ENCODE results near the gene ESPN.
"Not testable (repeated sequence)": the region's sequence is repeated elsewhere in the genome, so short reads cannot be mapped to it uniquely, and the experiment has no call there.

Gene ESPN

DNA sequence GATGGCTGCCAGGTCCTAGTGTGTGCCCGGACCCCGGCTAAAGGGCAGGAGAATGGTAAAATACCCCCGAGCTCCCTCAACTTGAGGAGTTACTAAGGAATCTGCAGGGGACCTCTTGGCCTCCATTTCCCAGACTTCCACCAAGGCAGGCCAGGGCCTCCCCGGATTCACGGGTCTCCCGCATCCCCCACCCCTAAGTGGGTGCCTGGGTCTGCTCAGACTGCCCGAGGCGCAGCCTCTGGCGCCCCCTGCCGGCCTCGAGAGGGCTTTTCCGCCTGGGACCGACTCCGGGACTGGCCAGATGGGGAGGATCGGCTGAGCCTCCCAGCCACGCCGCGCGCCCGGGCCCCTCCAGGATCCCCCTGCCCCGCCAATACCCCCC, 65.2 kb downstream of the ESPN start:
- Histone ChIP-seq H3K4me1 (ENCODE audit: control insufficient read depth in 1 of 2, insufficient read depth in 2 of 2, low read length in 2 of 2) (peaks cover 11 to 28% of the 10 kb centered on the region in 2 donors), H3K27ac (ENCODE audit: low read depth, low read length) (no peak overlapping the region), H3K36me3 (ENCODE audit: control insufficient read depth in 1 of 2, insufficient read depth in 2 of 2, low read length in 2 of 2) (no peaks in the 10 kb centered on the region), H3K4me3 (ENCODE audit: low read depth in 1 of 2, low read length in 2 of 2) (peak overlapping the region; percentile 80 to 82), H3K9ac (ENCODE audit: low read depth in 1 of 2, low read length in 2 of 2) (peak overlapping the region; percentile 57 to 69), H3K9me3 (ENCODE audit: control insufficient read depth in 1 of 2, low read length in 2 of 2) (no peaks in the 10 kb centered on the region), H3K27me3 (ENCODE audit: control insufficient read depth in 1 of 2, insufficient read depth in 2 of 2, low read length in 2 of 2) (peaks cover 10 to 12% of the 10 kb centered on the region in 2 donors)

DNA sequence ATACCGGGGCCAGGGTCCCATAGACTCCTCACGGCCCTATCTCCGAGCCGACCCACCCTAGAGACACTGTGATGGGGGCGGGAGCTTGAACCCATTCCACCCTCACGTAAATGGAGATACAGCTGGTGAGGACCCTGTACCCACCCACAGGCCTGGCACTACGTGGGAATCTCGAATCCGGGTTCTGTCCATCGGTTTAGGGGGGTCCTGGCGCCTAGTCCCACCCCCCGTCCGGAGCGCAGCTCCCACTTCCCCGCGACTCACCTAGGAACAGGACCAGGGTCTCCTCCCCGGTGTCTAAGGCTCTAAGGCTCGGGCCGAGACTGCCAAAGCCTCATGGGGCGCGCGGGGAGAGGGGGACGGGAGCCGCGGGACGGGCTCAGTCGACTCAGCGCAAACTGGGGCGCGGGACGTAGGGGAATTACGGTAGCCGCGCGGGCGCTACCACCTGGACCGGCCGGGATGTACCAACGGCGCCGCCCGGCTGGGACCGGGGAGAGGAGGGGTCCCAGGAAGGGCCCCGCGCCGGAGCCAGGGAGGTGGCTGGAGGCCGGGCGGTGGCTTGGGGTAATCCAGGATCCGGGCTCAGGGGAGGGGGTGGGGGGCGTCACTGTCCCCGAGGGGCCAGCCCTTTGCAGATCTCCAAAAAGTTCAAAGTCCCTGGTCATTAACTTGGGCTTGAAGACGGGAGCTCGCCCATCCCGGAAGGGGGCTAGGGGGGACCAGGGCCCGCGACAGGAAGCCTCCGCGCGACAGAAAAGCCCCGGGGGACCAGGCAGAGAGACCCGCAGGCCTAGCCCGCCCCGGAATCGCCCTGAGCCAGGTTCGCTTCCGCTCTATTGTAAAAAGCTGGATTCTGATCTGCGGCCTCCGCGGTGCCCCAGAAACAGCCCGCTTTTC, 65.9 kb downstream of the ESPN start:
- H3K9me3 ChIP-seq (ENCODE audit: control insufficient read depth in 1 of 2, low read length in 2 of 2) = no peaks in the 10 kb centered on the region
- H3K4me1 ChIP-seq (ENCODE audit: control insufficient read depth in 1 of 2, insufficient read depth in 2 of 2, low read length in 2 of 2) = peaks cover 11 to 28% of the 10 kb centered on the region in 2 donors
- H3K27ac ChIP-seq (ENCODE audit: low read depth, low read length) = no peak overlapping the region
- peak overlapping the region; percentile 80 to 82 for H3K4me3 ChIP-seq (ENCODE audit: low read depth in 1 of 2, low read length in 2 of 2)
- no peaks in the 10 kb centered on the region for H3K36me3 ChIP-seq (ENCODE audit: control insufficient read depth in 1 of 2, insufficient read depth in 2 of 2, low read length in 2 of 2)
- H3K27me3 ChIP-seq (ENCODE audit: control insufficient read depth in 1 of 2, insufficient read depth in 2 of 2, low read length in 2 of 2) = peaks cover 4 to 10% of the 10 kb centered on the region in 2 donors
- peak overlapping the region; percentile 60 to 69 for H3K9ac ChIP-seq (ENCODE audit: low read depth in 1 of 2, low read length in 2 of 2)

DNA sequence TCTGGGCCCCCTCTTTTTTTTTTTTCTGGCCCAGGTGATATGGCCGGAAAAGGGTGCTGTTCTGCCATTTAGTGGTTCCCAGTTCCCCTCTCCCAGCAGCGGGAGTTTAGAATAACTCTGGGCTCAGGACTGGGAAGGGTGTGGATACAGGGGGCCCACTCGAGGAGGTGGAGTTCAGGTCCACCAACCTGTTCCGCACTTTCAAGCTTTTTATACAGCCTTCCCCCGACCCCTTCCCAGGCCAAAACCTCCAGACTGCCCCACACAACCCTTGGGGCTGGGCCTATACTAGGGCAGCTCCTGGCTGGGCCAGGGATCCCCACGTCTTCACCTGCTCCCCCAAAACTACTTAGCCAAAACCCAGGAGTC, 66.5 kb downstream of the ESPN start:
- Histone ChIP-seq H3K27ac (ENCODE audit: low read depth, low read length) (no peak overlapping the region), H3K9ac (ENCODE audit: low read depth in 1 of 2, low read length in 2 of 2) (peak overlapping the region; percentile 60 to 69)

DNA sequence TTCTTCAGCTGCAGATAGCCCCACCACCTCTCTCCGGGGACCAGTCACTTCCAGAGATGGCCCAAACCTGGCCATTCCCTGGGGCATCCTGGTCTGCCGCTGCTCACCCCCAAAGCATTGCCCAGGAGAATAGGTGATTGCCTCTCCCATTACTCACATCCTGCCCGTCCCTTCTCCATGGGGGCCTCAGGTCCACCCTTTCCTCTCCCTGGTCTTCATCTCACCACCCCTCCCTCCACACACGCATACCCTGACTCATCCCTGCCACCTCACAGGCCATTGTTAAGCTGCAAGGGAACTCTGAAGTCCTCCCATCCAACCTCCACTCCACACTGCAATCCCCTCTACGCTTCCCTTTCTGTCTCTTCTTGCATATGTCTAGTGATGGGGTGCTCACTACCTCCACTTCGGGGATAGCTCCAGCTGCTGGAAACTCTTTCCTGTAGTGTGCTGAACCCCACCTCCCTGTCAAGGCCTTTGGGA, 66.9 kb downstream of the ESPN start, which contains the start of gene PLEKHG5:
Gene PLEKHG5, minus strand, starts transcription at position 188 of the 483 bp plus-strand sequence. CDS start 14,096 bp downstream, outside the sequence.
- Histone ChIP-seq H3K4me3 (ENCODE audit: low read depth in 1 of 2, low read length in 2 of 2) (peak within 1 kb of the TSS; percentile 80 to 82), H3K36me3 (ENCODE audit: control insufficient read depth in 1 of 2, insufficient read depth in 2 of 2, low read length in 2 of 2) (no peaks in the 10 kb centered on the region), H3K9ac (ENCODE audit: low read depth in 1 of 2, low read length in 2 of 2) (peak within 1 kb of the TSS; percentile 60 to 69), H3K4me1 (ENCODE audit: control insufficient read depth in 1 of 2, insufficient read depth in 2 of 2, low read length in 2 of 2) (peaks cover 7 to 23% of the 10 kb centered on the region in 2 donors), H3K9me3 (ENCODE audit: control insufficient read depth in 1 of 2, low read length in 2 of 2) (no peaks in the 10 kb centered on the region), H3K27ac (ENCODE audit: low read depth, low read length) (no peak within 1 kb of the TSS), H3K27me3 (ENCODE audit: control insufficient read depth in 1 of 2, insufficient read depth in 2 of 2, low read length in 2 of 2) (peaks cover 8 to 12% of the 10 kb centered on the region in 2 donors)

More for the DNA sequence above, 66.5 kb downstream of the ESPN start:
- Histone ChIP-seq H3K4me3 (ENCODE audit: low read depth in 1 of 2, low read length in 2 of 2) (peak overlapping the region; percentile 80 to 82), H3K27me3 (ENCODE audit: control insufficient read depth in 1 of 2, insufficient read depth in 2 of 2, low read length in 2 of 2) (peaks cover 6 to 12% of the 10 kb centered on the region in 2 donors), H3K9me3 (ENCODE audit: control insufficient read depth in 1 of 2, low read length in 2 of 2) (no peaks in the 10 kb centered on the region), H3K4me1 (ENCODE audit: control insufficient read depth in 1 of 2, insufficient read depth in 2 of 2, low read length in 2 of 2) (peaks cover 9 to 26% of the 10 kb centered on the region in 2 donors), H3K36me3 (ENCODE audit: control insufficient read depth in 1 of 2, insufficient read depth in 2 of 2, low read length in 2 of 2) (no peaks in the 10 kb centered on the region)

DNA sequence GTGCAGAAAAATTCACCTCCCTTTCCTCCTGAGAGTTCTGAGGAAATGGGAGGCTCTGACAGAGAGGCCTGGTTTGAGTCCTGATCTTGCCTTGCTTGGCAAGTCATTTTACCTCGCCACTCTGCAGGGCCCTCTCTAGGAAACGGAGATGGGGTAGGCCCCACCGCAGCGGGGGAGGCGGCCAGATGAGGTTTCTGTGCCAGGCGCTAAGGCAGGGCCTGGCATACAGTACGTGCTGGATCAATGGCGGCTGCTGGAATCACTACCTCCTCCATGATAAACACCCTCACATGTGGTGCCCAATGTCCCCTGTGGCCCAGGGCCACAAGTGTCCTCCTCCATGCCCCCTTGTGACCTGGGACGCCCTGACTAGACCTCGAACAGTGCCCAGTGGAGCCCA, 67.4 kb downstream of the ESPN start:
- peaks cover 12 to 17% of the 10 kb centered on the region in 2 donors for H3K27me3 ChIP-seq (ENCODE audit: control insufficient read depth in 1 of 2, insufficient read depth in 2 of 2, low read length in 2 of 2)
- no peak overlapping the region for H3K9ac ChIP-seq (ENCODE audit: low read depth in 1 of 2, low read length in 2 of 2)
- H3K4me1 ChIP-seq (ENCODE audit: control insufficient read depth in 1 of 2, insufficient read depth in 2 of 2, low read length in 2 of 2) = peaks cover 7 to 23% of the 10 kb centered on the region in 2 donors
- no peaks in the 10 kb centered on the region for H3K9me3 ChIP-seq (ENCODE audit: control insufficient read depth in 1 of 2, low read length in 2 of 2)
- no peaks in the 10 kb centered on the region for H3K36me3 ChIP-seq (ENCODE audit: control insufficient read depth in 1 of 2, insufficient read depth in 2 of 2, low read length in 2 of 2)
- H3K4me3 ChIP-seq (ENCODE audit: low read depth in 1 of 2, low read length in 2 of 2) = no peak overlapping the region
- no peak overlapping the region for H3K27ac ChIP-seq (ENCODE audit: low read depth, low read length)

DNA sequence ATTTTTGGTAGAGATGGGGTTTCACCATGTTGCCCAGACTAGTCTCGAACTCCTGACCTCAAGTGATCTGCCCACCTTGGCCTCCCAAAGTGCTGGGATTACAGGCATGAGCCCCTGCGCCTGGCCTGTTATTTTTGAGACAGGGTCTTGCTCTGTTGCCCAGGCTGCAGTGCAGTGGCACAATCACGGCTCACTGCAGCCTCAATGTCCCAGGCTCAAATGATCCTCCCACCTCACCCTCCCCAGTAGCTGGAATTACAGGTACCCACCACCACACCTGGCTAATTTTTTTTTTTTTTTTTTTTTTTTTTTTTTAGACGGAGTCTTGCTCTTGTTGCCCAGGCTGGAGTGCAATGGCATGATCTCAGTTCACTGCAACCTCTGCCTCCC, 69.3 kb downstream of the ESPN start:
- peaks cover 10 to 26% of the 10 kb centered on the region in 2 donors for H3K4me1 ChIP-seq (ENCODE audit: control insufficient read depth in 1 of 2, insufficient read depth in 2 of 2, low read length in 2 of 2)

DNA sequence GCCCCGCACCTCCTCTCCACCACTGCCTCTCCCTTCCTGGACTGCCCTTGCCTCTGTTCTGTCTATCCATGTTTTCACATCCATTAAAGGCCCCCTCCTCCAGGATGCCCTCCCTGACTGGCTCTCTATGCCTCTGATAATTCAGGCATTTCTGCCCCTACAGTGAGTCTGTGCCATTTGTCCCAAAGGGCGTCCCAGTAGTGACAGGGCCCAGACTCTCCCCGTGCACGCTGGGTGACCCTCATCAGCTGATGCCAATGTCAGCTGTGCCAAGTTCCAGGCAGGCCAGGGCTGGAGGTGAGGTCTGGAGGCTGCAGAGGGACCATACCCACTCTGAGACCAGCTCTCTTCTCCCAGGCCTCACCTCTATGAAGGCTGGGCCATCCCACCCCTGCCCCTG, 70.1 kb downstream of the ESPN start:
- Histone ChIP-seq H3K9ac (ENCODE audit: low read depth in 1 of 2, low read length in 2 of 2) (no peak overlapping the region), H3K4me1 (ENCODE audit: control insufficient read depth in 1 of 2, insufficient read depth in 2 of 2, low read length in 2 of 2) (peaks cover 10 to 20% of the 10 kb centered on the region in 2 donors), H3K9me3 (ENCODE audit: control insufficient read depth in 1 of 2, low read length in 2 of 2) (no peaks in the 10 kb centered on the region), H3K27ac (ENCODE audit: low read depth, low read length) (no peak overlapping the region), H3K27me3 (ENCODE audit: control insufficient read depth in 1 of 2, insufficient read depth in 2 of 2, low read length in 2 of 2) (peaks cover 22 to 23% of the 10 kb centered on the region in 2 donors), H3K36me3 (ENCODE audit: control insufficient read depth in 1 of 2, insufficient read depth in 2 of 2, low read length in 2 of 2) (no peaks in the 10 kb centered on the region), H3K4me3 (ENCODE audit: low read depth in 1 of 2, low read length in 2 of 2) (no peak overlapping the region)

More for the DNA sequence above, 69.3 kb downstream of the ESPN start:
- H3K27ac ChIP-seq (ENCODE audit: low read depth, low read length); H3K4me3 ChIP-seq (ENCODE audit: low read depth in 1 of 2, low read length in 2 of 2); H3K9ac ChIP-seq (ENCODE audit: low read depth in 1 of 2, low read length in 2 of 2); H3K36me3 ChIP-seq (ENCODE audit: control insufficient read depth in 1 of 2, insufficient read depth in 2 of 2, low read length in 2 of 2); H3K9me3 ChIP-seq (ENCODE audit: control insufficient read depth in 1 of 2, low read length in 2 of 2): not testable (repeated sequence)
- peaks cover 20 to 22% of the 10 kb centered on the region in 2 donors for H3K27me3 ChIP-seq (ENCODE audit: control insufficient read depth in 1 of 2, insufficient read depth in 2 of 2, low read length in 2 of 2)

DNA sequence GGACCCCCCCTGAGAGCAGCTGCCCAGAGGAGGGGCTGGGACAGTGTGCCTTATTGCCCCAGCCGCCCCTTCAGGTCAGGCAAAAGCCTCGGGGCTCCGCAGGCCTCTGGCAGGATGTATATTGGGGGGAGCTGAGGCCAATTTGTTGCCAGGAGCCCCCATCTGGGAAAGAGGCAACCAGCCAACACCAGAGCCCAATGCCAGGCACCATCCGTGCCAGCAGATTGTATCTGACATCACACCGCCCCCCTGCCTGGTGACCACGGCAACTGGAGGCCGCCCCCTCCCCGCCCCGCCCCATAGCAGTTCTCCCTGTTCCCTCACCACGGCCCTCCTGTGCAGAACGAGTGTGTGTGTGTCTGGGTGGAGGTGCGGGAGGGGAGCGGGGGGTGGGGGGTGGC, 70.5 kb downstream of the ESPN start:
- peaks cover 10 to 17% of the 10 kb centered on the region in 2 donors for H3K4me1 ChIP-seq (ENCODE audit: control insufficient read depth in 1 of 2, insufficient read depth in 2 of 2, low read length in 2 of 2)
- no peak overlapping the region for H3K9ac ChIP-seq (ENCODE audit: low read depth in 1 of 2, low read length in 2 of 2)
- no peaks in the 10 kb centered on the region for H3K9me3 ChIP-seq (ENCODE audit: control insufficient read depth in 1 of 2, low read length in 2 of 2)
- no peak overlapping the region for H3K27ac ChIP-seq (ENCODE audit: low read depth, low read length)
- no peaks in the 10 kb centered on the region for H3K36me3 ChIP-seq (ENCODE audit: control insufficient read depth in 1 of 2, insufficient read depth in 2 of 2, low read length in 2 of 2)
- H3K4me3 ChIP-seq (ENCODE audit: low read depth in 1 of 2, low read length in 2 of 2) = no peak overlapping the region
- H3K27me3 ChIP-seq (ENCODE audit: control insufficient read depth in 1 of 2, insufficient read depth in 2 of 2, low read length in 2 of 2) = peaks cover 22 to 23% of the 10 kb centered on the region in 2 donors

DNA sequence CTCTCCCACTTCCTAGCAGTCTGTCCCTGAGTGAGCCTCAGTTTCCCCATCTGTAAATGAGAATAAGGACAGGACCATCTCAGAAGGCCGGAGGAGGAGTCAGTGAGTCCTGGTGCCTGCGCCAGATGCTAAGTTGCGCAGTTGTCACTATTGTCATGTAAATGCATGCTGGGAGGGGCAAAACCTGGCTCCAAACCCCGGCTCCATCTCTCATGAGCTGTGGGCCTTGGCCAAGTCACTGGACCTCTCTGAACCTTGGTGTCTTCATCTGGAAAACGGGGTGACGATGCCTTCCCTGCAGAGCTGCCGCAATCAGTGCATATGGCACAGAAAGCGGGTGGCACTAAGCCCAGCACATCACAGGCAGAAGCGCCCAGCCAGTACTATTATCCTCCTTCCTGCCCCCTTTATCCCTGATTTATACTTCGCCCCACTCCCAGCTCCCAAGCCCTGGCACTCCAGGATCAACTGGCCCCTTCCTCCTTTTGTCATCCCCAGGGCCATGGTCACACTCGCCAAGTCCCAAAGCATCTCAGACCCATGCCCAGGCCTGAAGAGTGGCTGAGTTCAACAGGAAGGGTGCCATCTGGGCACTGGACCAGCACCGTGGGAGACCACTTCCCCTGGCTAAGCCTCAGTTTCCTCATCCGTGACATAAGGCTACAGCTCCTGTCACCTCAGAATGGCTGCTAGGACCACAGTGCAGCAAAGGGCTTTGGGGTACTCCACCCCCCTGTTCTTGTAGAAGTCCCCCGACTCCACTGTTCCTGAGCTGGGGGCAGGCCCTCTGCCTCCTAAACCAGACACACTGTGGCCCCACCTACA, 71.2 kb downstream of the ESPN start:
- no peaks in the 10 kb centered on the region for H3K36me3 ChIP-seq (ENCODE audit: control insufficient read depth in 1 of 2, insufficient read depth in 2 of 2, low read length in 2 of 2)
- peaks cover 22 to 23% of the 10 kb centered on the region in 2 donors for H3K27me3 ChIP-seq (ENCODE audit: control insufficient read depth in 1 of 2, insufficient read depth in 2 of 2, low read length in 2 of 2)
- H3K9ac ChIP-seq (ENCODE audit: low read depth in 1 of 2, low read length in 2 of 2) = no peak overlapping the region
- H3K9me3 ChIP-seq (ENCODE audit: control insufficient read depth in 1 of 2, low read length in 2 of 2) = no peaks in the 10 kb centered on the region
- no peak overlapping the region for H3K27ac ChIP-seq (ENCODE audit: low read depth, low read length)
- H3K4me3 ChIP-seq (ENCODE audit: low read depth in 1 of 2, low read length in 2 of 2) = no peak overlapping the region
- peaks cover 10 to 13% of the 10 kb centered on the region in 2 donors for H3K4me1 ChIP-seq (ENCODE audit: control insufficient read depth in 1 of 2, insufficient read depth in 2 of 2, low read length in 2 of 2)

DNA sequence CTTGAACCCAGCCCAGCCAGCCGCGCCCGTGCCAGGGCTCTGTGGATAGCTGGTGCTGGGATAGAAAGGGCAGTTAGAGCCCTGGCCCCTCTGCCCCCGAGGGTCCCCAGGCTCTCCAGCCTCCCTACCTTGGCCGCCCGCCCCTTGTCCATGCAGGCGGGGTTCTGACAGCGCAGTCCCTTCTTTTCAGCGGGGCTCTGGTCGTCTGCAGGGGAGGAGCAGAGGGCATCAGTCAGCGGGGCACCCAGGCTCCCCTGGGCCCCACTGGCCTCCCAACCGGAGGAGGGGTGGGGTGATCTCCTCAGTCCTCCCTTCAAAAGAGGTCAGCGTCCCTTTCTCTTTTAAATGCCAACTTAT, 71.8 kb downstream of the ESPN start:
- Histone ChIP-seq H3K27me3 (ENCODE audit: control insufficient read depth in 1 of 2, insufficient read depth in 2 of 2, low read length in 2 of 2) (peaks cover 22 to 27% of the 10 kb centered on the region in 2 donors), H3K36me3 (ENCODE audit: control insufficient read depth in 1 of 2, insufficient read depth in 2 of 2, low read length in 2 of 2) (no peaks in the 10 kb centered on the region), H3K27ac (ENCODE audit: low read depth, low read length) (no peak overlapping the region), H3K4me3 (ENCODE audit: low read depth in 1 of 2, low read length in 2 of 2) (peak overlapping the region in 1 of 2 donors; percentile 43), H3K9ac (ENCODE audit: low read depth in 1 of 2, low read length in 2 of 2) (no peak overlapping the region), H3K9me3 (ENCODE audit: control insufficient read depth in 1 of 2, low read length in 2 of 2) (no peaks in the 10 kb centered on the region), H3K4me1 (ENCODE audit: control insufficient read depth in 1 of 2, insufficient read depth in 2 of 2, low read length in 2 of 2) (peaks cover 8 to 9% of the 10 kb centered on the region in 2 donors)
